ENCODE measurements around the gene OR5C1.

OR5C1 gene

DNA sequence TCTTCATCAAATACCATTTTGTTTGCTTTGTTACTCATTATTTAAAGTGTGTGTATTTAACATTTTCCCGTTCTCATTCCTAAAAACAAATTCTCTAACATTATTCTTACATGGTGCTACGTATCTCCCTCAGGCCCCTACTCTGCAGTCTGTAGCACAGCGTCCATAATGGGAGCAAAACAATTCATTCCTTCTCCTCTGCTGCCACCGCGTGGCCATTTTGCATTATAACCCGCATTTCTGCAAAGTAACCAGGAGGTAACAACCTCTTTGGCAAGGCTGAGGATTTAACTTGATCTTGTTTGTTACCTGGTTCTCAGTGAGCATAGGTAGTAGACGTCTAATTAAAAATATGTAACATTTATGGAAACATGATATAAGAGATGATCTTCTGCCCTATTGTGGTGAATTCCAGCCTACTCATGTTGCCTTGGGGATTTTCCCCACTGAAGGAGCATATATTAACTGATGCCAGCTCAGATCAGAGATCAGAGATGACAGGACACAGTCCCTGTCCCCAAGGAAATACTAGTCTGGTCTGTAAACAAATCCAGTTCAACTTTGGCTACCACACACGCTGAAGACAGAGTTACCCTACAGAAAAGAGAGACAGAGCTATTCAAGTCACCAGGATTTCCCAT lies 21.7 kb downstream of the OR5C1 start:
- peak overlapping the region; percentile 2 for H3K4me2 ChIP-seq (ENCODE audit: low read length)

DNA sequence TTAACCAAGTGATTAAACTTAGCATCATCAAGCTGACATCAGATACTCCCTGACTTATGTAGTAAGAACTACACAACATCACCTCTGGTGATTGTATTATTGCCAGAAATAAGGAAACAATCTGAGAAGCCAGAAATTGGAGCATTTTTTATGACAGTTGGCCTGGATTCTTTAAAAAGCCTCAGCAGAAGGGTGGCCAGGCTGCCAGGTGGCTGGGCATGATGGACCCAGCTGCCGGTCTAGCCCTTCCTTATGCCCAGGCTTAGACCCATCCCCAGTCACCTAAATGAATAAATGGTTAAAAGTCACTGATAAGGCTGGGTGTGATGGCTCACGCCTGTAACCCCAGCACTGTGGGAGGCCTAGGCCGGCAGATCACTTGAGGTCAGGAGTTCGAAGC lies 24.0 kb downstream of the OR5C1 start:
- no peaks in the 10 kb centered on the region for H3K4me1 ChIP-seq
- no peaks in the 10 kb centered on the region for H3K27me3 ChIP-seq (ENCODE audit: control insufficient read depth, insufficient read depth, low read length)
- H3K27ac ChIP-seq: no peak overlapping the region
- no peak overlapping the region for H3K9ac ChIP-seq
- no peaks in the 10 kb centered on the region for H3K36me3 ChIP-seq (ENCODE audit: control insufficient read depth, insufficient read depth, low read length)
- H3K4me2 ChIP-seq (ENCODE audit: low read length): no peak overlapping the region
- no peaks in the 10 kb centered on the region for H3K9me3 ChIP-seq (ENCODE audit: control insufficient read depth, low read length)
- H2AFZ ChIP-seq: no peak overlapping the region
- no peaks in the 10 kb centered on the region for H3K79me2 ChIP-seq
- H3K4me3 ChIP-seq (ENCODE audit: low read depth, low read length): no peak overlapping the region
- TF ChIP-seq, protein P1, sequence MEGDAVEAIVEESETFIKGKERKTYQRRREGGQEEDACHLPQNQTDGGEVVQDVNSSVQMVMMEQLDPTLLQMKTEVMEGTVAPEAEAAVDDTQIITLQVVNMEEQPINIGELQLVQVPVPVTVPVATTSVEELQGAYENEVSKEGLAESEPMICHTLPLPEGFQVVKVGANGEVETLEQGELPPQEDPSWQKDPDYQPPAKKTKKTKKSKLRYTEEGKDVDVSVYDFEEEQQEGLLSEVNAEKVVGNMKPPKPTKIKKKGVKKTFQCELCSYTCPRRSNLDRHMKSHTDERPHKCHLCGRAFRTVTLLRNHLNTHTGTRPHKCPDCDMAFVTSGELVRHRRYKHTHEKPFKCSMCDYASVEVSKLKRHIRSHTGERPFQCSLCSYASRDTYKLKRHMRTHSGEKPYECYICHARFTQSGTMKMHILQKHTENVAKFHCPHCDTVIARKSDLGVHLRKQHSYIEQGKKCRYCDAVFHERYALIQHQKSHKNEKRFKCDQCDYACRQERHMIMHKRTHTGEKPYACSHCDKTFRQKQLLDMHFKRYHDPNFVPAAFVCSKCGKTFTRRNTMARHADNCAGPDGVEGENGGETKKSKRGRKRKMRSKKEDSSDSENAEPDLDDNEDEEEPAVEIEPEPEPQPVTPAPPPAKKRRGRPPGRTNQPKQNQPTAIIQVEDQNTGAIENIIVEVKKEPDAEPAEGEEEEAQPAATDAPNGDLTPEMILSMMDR (IDR thresholded peaks at IDR 0.05): no peak

More for the DNA sequence above, 21.7 kb downstream of the OR5C1 start:
- TF ChIP-seq, protein P1 (IDR thresholded peaks at IDR 0.05): peak; percentile 55
- no peaks in the 10 kb centered on the region for H3K4me1 ChIP-seq
- no peaks in the 10 kb centered on the region for H3K27me3 ChIP-seq (ENCODE audit: control insufficient read depth, insufficient read depth, low read length)
- H3K36me3 ChIP-seq (ENCODE audit: control insufficient read depth, insufficient read depth, low read length): no peaks in the 10 kb centered on the region
- H3K27ac ChIP-seq: no peak overlapping the region
- no peaks in the 10 kb centered on the region for H3K79me2 ChIP-seq
- H3K4me3 ChIP-seq (ENCODE audit: low read depth, low read length): no peak overlapping the region
- no peaks in the 10 kb centered on the region for H3K9me3 ChIP-seq (ENCODE audit: control insufficient read depth, low read length)
- H2AFZ ChIP-seq: peak overlapping the region; percentile 64
- H3K9ac ChIP-seq: no peak overlapping the region

- TF ChIP-seq, protein P1 (IDR thresholded peaks at IDR 0.05): no peak
- no peak overlapping the region for H3K9ac ChIP-seq
- no peaks in the 10 kb centered on the region for H3K27me3 ChIP-seq (ENCODE audit: control insufficient read depth, insufficient read depth, low read length)
- no peaks in the 10 kb centered on the region for H3K36me3 ChIP-seq (ENCODE audit: control insufficient read depth, insufficient read depth, low read length)
- H3K27ac ChIP-seq: no peak overlapping the region
- H3K9me3 ChIP-seq (ENCODE audit: control insufficient read depth, low read length): no peaks in the 10 kb centered on the region
- H3K4me1 ChIP-seq: peaks cover 3% of the 10 kb centered on the region
- H3K79me2 ChIP-seq: no peaks in the 10 kb centered on the region
- H3K4me3 ChIP-seq (ENCODE audit: low read depth, low read length): no peak overlapping the region
- no peak overlapping the region for H3K4me2 ChIP-seq (ENCODE audit: low read length)
- no peak overlapping the region for H2AFZ ChIP-seq
Measured at GRCh38 chr9:122814545-122814944, 25.8 kb downstream of the OR5C1 start.

DNA sequence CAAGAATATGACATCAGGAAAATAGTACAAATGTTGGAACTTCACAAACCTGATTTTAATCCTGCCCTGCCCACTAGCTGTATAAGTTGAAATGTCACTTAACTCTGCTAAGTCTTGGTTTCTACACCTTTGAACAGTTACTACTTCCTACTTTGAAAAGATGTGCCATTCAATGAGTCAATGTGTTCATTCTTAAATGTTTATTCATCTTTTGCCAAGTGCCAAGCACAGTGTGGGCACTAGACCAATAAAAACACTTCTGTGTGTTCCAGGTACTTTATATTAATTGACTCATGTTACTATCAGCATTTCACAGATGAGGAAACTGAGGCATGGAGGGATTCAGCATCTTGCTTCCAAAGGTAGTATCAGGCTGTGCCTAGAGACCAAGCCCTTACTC lies 26.8 kb downstream of the OR5C1 start:
- Histone ChIP-seq H3K27ac (no peak overlapping the region), H3K79me2 (no peaks in the 10 kb centered on the region), H3K4me1 (peaks cover 3% of the 10 kb centered on the region), H3K9ac (no peak overlapping the region), H3K4me2 (ENCODE audit: low read length) (no peak overlapping the region), H3K9me3 (ENCODE audit: control insufficient read depth, low read length) (no peaks in the 10 kb centered on the region), H3K27me3 (ENCODE audit: control insufficient read depth, insufficient read depth, low read length) (no peaks in the 10 kb centered on the region), H2AFZ (no peak overlapping the region), H3K36me3 (ENCODE audit: control insufficient read depth, insufficient read depth, low read length) (no peaks in the 10 kb centered on the region), H3K4me3 (ENCODE audit: low read depth, low read length) (no peak overlapping the region)
- TF ChIP-seq, protein P1 (IDR thresholded peaks at IDR 0.05): no peak

Measured in parathyroid adenoma (tissue), 2 donors.